MCF 10A (cell line): ENCODE results near the gene OPRPN. TPM values are rescaled to one million over a fixed set of nuclear protein-coding genes. Genes with fewer than 3 reads are reported as not detected.

Experiments
- BruUV-seq: library from RNA; stranded (reverse); fragments of 400-500 nt; replicated peaks from 2 replicates; lab custom pipeline; 2021; lab: Mats Ljungman, UMichigan
- CTCF ChIA-PET: fragments of 300-600 bp; sonication (Branson Sonifier 250); formaldehyde crosslinking; extraction: SDS; loops from one replicate; lab custom pipeline; 2021; ENCODE audit warnings: antibody characterized with exemption, inconsistent platforms; lab: Yijun Ruan, JAX
- POLR2A ChIA-PET: fragments of 300-600, 350-650 bp; sonication (Branson Sonifier 250); formaldehyde crosslinking; extraction: SDS; loops from one replicate; lab custom pipeline; 2020; ENCODE audit warnings: antibody characterized with exemption, inconsistent platforms; lab: Yijun Ruan, JAX
- DNase-seq: peaks from one replicate; pipeline ENCODE4 v3.0.0-alpha.2; 2018; ENCODE audit not compliant: unreplicated experiment
- H3K27ac Mint-ChIP-seq: one replicate; pipeline ENCODE4 v1.8.0; 2022; ENCODE audit warnings: mild to moderate bottlenecking, low read depth, mixed read lengths; ENCODE audit not compliant: unreplicated experiment
- H3K27me3 Mint-ChIP-seq: one replicate; pipeline ENCODE4 v1.8.0; 2022; ENCODE audit warnings: mixed read lengths; ENCODE audit not compliant: insufficient read depth, unreplicated experiment
- H3K36me3 Mint-ChIP-seq: one replicate; pipeline ENCODE4 v1.8.0; 2022; ENCODE audit warnings: mild to moderate bottlenecking, moderate library complexity, mixed read lengths; ENCODE audit not compliant: insufficient read depth, unreplicated experiment
- H3K4me1 Mint-ChIP-seq: one replicate; pipeline ENCODE4 v1.8.0; 2022; ENCODE audit warnings: mixed read lengths; ENCODE audit not compliant: insufficient read depth, unreplicated experiment
- H3K4me3 Mint-ChIP-seq: one replicate; pipeline ENCODE4 v1.8.0; 2022; ENCODE audit warnings: mild to moderate bottlenecking, moderate library complexity, mixed read lengths; ENCODE audit not compliant: unreplicated experiment
- H3K9me3 Mint-ChIP-seq: one replicate; pipeline ENCODE4 v1.8.0; 2022; ENCODE audit warnings: mixed read lengths; ENCODE audit not compliant: unreplicated experiment
- intact Hi-C: fragments of 100-400 bp; cut with micrococcal nuclease; formaldehyde crosslinking; loops from 2 replicates; pipeline ENCODE4 v1.14.1; 2022
- total RNA-seq: library from RNA; stranded (reverse); gene quantifications from 2 replicates; pipeline ENCODE4 v1.2.3, GENCODE V29; 2022
- TF ChIP-seq, protein P1 (sequence below): fragments of 200-600 bp; IDR thresholded peaks from one replicate; pipeline ENCODE4 v1.8.0; 2022; ENCODE audit warnings: antibody characterized with exemption, mild to moderate bottlenecking; ENCODE audit not compliant: unreplicated experiment

Gene OPRPN
- total RNA-seq, 1 experiment from 2014 or later, result not detected

DNA sequence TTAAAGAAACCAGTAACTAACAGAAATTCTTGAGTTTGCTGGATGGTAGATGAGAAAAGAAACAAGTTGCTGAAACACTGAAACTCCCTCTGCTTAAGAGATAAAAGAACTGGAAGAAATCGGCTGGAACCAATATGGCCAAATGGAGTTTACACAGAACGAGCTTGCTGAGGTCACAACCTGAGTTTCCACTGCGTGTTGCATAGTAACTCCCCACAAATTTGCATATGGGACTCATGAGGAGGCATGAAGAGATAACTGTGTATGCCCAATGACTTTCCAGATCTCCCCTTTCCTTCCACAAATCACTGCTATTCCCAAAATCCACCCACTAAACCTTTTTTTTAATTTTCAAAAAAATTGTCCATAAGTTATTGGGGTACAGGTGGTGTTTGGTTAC, 25.0 kb upstream of the OPRPN start:
- TF ChIP-seq, protein P1, sequence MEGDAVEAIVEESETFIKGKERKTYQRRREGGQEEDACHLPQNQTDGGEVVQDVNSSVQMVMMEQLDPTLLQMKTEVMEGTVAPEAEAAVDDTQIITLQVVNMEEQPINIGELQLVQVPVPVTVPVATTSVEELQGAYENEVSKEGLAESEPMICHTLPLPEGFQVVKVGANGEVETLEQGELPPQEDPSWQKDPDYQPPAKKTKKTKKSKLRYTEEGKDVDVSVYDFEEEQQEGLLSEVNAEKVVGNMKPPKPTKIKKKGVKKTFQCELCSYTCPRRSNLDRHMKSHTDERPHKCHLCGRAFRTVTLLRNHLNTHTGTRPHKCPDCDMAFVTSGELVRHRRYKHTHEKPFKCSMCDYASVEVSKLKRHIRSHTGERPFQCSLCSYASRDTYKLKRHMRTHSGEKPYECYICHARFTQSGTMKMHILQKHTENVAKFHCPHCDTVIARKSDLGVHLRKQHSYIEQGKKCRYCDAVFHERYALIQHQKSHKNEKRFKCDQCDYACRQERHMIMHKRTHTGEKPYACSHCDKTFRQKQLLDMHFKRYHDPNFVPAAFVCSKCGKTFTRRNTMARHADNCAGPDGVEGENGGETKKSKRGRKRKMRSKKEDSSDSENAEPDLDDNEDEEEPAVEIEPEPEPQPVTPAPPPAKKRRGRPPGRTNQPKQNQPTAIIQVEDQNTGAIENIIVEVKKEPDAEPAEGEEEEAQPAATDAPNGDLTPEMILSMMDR, result no peak

DNA sequence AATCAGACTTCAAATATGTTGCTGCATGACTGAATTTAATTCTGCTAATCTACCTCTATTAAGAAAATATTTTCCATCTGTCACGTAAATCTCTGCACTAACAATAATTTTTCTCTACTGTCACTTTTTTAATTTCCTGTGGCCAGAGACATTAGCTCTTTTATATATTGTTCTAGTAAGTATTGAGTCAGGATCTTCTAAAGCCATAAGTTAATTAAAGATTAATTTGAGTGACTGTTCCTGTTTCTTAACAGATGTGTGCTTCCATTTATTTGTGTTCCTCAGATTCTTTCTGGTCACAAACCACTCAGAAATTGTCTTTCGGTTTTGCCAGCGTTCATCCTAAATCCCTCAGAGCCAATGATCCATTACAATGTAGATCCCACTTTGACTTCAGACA, 17.2 kb upstream of the OPRPN start:
- intact Hi-C loops, result no loop called here
- TF ChIP-seq, protein P1, result no peak
- CTCF ChIA-PET, result no interaction called here
- Mint-ChIP-seq H3K4me3 (no peak overlapping the region), H3K27ac (no peak overlapping the region), H3K36me3 (peaks cover 5% of the 10 kb centered on the region), H3K4me1 (no peaks in the 10 kb centered on the region), H3K27me3 (no peaks in the 10 kb centered on the region), H3K9me3 (no peaks in the 10 kb centered on the region)
- POLR2A ChIA-PET, result no interaction called here
- no TSS peak for BruUV-seq
- DNase-seq, result no peak

More for the DNA sequence above, 25.0 kb upstream of the OPRPN start:
- DNase-seq, result no peak
- intact Hi-C loops, result no loop called here
- Mint-ChIP-seq H3K27me3 (no peaks in the 10 kb centered on the region), H3K9me3 (no peaks in the 10 kb centered on the region), H3K4me1 (no peaks in the 10 kb centered on the region), H3K4me3 (no peak overlapping the region), H3K27ac (no peak overlapping the region), H3K36me3 (no peaks in the 10 kb centered on the region)
- no TSS peak for BruUV-seq
- ChIA-PET POLR2A (no interaction called here), CTCF (no interaction called here)

DNA sequence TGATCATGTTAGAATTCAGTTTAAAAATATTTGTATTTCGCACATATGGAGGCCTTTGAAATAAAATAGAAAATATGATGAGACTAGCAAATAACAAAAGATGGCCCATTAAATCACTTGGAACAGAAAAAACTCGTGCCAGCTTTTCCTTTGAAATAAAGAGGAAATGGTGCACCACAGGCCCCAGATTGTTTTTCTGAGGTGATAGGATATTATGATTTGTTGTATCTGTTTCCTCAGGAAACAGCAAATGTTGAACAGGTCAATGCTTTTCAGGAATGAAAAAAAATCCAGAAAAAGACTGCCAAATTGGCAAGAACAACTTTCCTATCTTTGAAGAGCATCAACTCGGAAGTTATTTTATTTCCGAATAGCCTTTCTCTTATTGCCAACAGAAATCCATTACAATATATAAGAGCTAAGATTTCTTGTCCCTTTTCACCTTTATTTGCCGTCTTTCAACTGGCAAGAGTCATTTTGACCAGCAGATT, 15.0 kb upstream of the OPRPN start, which contains the start of gene SMR3B:
TSS of gene SMR3B (plus strand) at position 441 of the 491 bp plus-strand sequence. CDS start 1,380 bp downstream, outside the sequence.
- H3K36me3 Mint-ChIP-seq, result peaks cover 5% of the 10 kb centered on the region
- H3K27ac Mint-ChIP-seq, result no peak within 1 kb of the TSS
- no peaks in the 10 kb centered on the region for H3K27me3 Mint-ChIP-seq
- intact Hi-C loops, result no loop called here
- H3K4me1 Mint-ChIP-seq, result no peaks in the 10 kb centered on the region
- TF ChIP-seq, protein P1, result no peak
- CTCF ChIA-PET, result no interaction called here
- POLR2A ChIA-PET, result interaction anchor here (0.7 kb wide), 1 partner anchor 54 kb away, joined by 3 read pairs; no protein-coding TSS in a partner anchor
- no peak within 1 kb of the TSS for H3K4me3 Mint-ChIP-seq
- BruUV-seq, result no TSS peak
- no peak for DNase-seq
- no peaks in the 10 kb centered on the region for H3K9me3 Mint-ChIP-seq

DNA sequence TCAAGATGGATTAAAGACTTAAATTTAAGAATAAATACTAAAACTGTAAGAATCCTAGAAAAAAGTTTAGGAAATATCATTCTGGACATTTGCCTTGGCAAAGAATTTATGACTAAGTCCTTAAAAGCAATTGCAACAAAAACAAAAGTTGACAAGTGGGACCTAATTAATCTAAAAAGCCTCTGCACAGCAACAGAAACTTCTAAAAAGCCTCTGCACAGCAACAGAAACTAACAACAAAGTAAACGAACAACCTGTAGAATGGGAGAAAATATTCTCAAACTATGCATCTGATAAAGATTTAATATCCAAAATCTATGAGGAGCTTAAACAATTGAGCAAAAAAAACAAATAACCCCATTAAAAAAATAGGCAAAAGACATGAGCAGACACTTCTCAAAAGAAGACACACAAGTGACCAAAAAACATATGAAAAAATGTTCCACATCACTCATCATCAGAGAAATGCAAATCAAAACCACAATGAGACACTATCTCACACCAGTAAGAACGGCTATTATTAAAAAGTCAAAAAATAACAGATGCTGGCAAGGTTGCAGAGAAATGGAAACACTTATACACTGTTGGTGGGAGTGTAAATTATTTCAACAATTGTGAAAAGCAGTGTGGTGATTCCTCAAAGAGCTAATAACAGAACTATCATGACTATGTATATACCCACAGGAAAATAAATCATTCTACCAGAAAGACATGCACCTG, 5.5 kb upstream of the OPRPN start:
- TF ChIP-seq, protein P1, result no peak
- BruUV-seq, result no TSS peak
- H3K4me3 Mint-ChIP-seq, result no peak overlapping the region
- no peaks in the 10 kb centered on the region for H3K9me3 Mint-ChIP-seq
- no peak overlapping the region for H3K27ac Mint-ChIP-seq
- intact Hi-C loops, result no loop called here
- H3K27me3 Mint-ChIP-seq, result no peaks in the 10 kb centered on the region
- no peaks in the 10 kb centered on the region for H3K36me3 Mint-ChIP-seq
- DNase-seq, result no peak
- CTCF ChIA-PET, result interaction anchor here (0.6 kb wide), 1 partner anchor 29 kb away, joined by 3 read pairs; no protein-coding TSS in a partner anchor
- POLR2A ChIA-PET, result no interaction called here
- no peaks in the 10 kb centered on the region for H3K4me1 Mint-ChIP-seq
